Measurements from ENCODE around the gene M6PR. TPM values are rescaled to one million over a fixed set of nuclear protein-coding genes. Genes with fewer than 3 reads are reported as not detected.

The M6PR gene
- total and polyA plus RNA-seq, 2 of the 13 experiments (the other 11 are each of a cell fraction or from before 2014, with no cell fraction given), result 98.2 to 127 TPM

DNA sequence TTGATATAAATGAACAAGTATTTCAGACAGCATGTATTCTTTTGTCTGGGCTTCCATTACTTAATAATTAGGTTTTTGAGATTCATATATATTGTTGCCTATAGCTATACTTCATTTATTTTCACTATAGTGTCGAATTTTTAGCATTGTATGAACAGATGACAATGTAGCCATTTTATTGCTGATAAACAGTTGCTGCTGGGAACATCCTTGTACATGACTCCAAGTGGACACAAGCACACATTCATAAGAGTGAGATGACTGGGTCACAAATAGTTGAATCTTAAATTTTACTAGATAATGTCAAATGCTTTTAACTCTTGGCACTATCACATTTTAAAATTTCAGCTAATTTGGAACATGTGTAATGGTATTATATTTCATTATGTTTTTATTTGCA, 54.5 kb downstream of the M6PR start:
- intact Hi-C loops (cut with micrococcal nuclease; ENCODE audit: unreplicated experiment) (no loop called here), in situ Hi-C loops (cut with HindIII; ENCODE audit: extremely low pct_ligation_motif_present, low pct_unique_long_range_greater_than_20kb) (loop anchor here (5.0 kb wide), 1 partner anchor 213 kb away; no protein-coding TSS in a partner anchor)
- H3K36me3 ChIP-seq (replicated peaks in 1 of 2; ENCODE audit: control insufficient read depth in 1 of 2, insufficient read depth in 2 of 2, low read length in 2 of 2), result no peaks in the 10 kb centered on the region
- no peaks in the 10 kb centered on the region for H3K79me2 ChIP-seq (ENCODE audit: insufficient read depth, low read length)
- no peak for FAIRE-seq
- ChIA-PET POLR2A (no interaction called here), CTCF (ENCODE audit: low intra/inter-chr PET ratio, low total read pairs) (no interaction called here)
- H3K27me3 ChIP-seq (ENCODE audit: control insufficient read depth in 1 of 2, insufficient read depth in 2 of 2, low read length in 2 of 2), result peaks cover 0 to 14% of the 10 kb centered on the region in 2 experiments; a peak in 2 of 5 replicates
- TF ChIP-seq ZNF703 (CRISPR knock-in tag; IDR thresholded peaks at IDR 0.05; ENCODE audit: borderline replicate concordance) (no peak), ZBTB44 (CRISPR knock-in tag; IDR thresholded peaks at IDR 0.05) (no peak), EED (CRISPR knock-in tag; IDR thresholded peaks at IDR 0.05) (no peak), ZNF781 (CRISPR knock-in tag; IDR thresholded peaks at IDR 0.05; ENCODE audit: borderline replicate concordance, not compliant biosample characterization) (no peak), CHD4 (IDR thresholded peaks at IDR 0.05; ENCODE audit: borderline replicate concordance, low read length) (no peak), SP4 (CRISPR knock-in tag; IDR thresholded peaks at IDR 0.05) (no peak), NCOA5 (CRISPR knock-in tag; IDR thresholded peaks at IDR 0.05) (no peak), ZNF607 (CRISPR knock-in tag; IDR thresholded peaks at IDR 0.05; ENCODE audit: borderline replicate concordance) (no peak), ATF3 (CRISPR knock-in tag; IDR thresholded peaks at IDR 0.05) (no peak), ZFP82 (CRISPR knock-in tag; IDR thresholded peaks at IDR 0.05; ENCODE audit: borderline replicate concordance) (no peak), MED1 (CRISPR knock-in tag; IDR thresholded peaks at IDR 0.05) (no peak), RARG (CRISPR knock-in tag; IDR thresholded peaks at IDR 0.05; ENCODE audit: low read depth) (no peak), PRMT3 (CRISPR knock-in tag; IDR thresholded peaks at IDR 0.05; ENCODE audit: borderline replicate concordance, low read depth) (no peak), ZSCAN30 (CRISPR knock-in tag; IDR thresholded peaks at IDR 0.05) (no peak), ZFYVE20 (CRISPR knock-in tag; IDR thresholded peaks at IDR 0.05; ENCODE audit: borderline replicate concordance, low read depth) (no peak), TCF7L2 (IDR thresholded peaks at IDR 0.05; ENCODE audit: low read depth, low read length) (no peak), ZNF280B (CRISPR knock-in tag; IDR thresholded peaks at IDR 0.05; ENCODE audit: borderline replicate concordance) (no peak)
- H4K20me1 ChIP-seq (ENCODE audit: insufficient read depth, low read length), result no peaks in the 10 kb centered on the region
- no peak overlapping the region for H2AFZ ChIP-seq (ENCODE audit: low read length)
- no TSS peak for BruUV-seq (replicated peaks)
- DNase-seq (ENCODE audit: low spot score), result no peak
- no peak overlapping the region for H3K27ac ChIP-seq (ENCODE audit: extremely low read length, insufficient read depth, low read length)
- H3K4me1 ChIP-seq (ENCODE audit: insufficient read depth, low read length), result no peaks in the 10 kb centered on the region
- no peak overlapping the region for H3K9ac ChIP-seq (ENCODE audit: insufficient read depth, low read depth, low read length)
- no peak for ATAC-seq
- H3K4me2 ChIP-seq (ENCODE audit: low read depth, low read length), result no peak overlapping the region
- H3K9me3 ChIP-seq (ENCODE audit: low read length), result no peaks in the 10 kb centered on the region
- H3K4me3 ChIP-seq (replicated peaks in 1 of 3; ENCODE audit: insufficient read depth in 1 of 3, low read depth in 2 of 3, low read length in 3 of 3), result no peak overlapping the region
- 0% methylated on average over 1 of the region's 1 CpG for whole genome bisulfite sequencing (ENCODE audit: low lambda C conversion rate)

Data from HepG2 (cell line).